Hepatocyte (in vitro differentiated cells): ENCODE data around the gene TRPV2. TPM values are rescaled to one million over a fixed set of nuclear protein-coding genes. Genes with fewer than 3 reads are reported as not detected.

ENCODE experiments used
- DNase-seq: peaks from one replicate; pipeline ENCODE4 v3.0.0-alpha.2; 2016; ENCODE audit warnings: low spot score
- H2AFZ ChIP-seq: fragments of 200-600 bp; sonication (generic); 2 replicates; pipeline ENCODE4 v1.6.0; 2016; ENCODE audit warnings: antibody characterized with exemption, mild to moderate bottlenecking
- H3K27ac ChIP-seq: fragments of 200-600 bp; sonication (generic); 2 replicates; pipeline ENCODE4 v1.5.1; 2016; ENCODE audit warnings: mild to moderate bottlenecking
- H3K27me3 ChIP-seq: fragments of 200-600 bp; sonication (generic); 2 replicates; pipeline ENCODE4 v1.6.1; 2016
- H3K36me3 ChIP-seq: fragments of 200-600 bp; sonication (generic); replicated peaks from 2 replicates; pipeline ENCODE4 v1.5.1; 2016; ENCODE audit warnings: low read depth; ENCODE audit not compliant: insufficient read depth
- H3K4me1 ChIP-seq: fragments of 200-600 bp; sonication (generic); 2 replicates; pipeline ENCODE4 v1.5.1; 2016; ENCODE audit warnings: mild to moderate bottlenecking, moderate library complexity; ENCODE audit not compliant: insufficient read depth
- H3K4me2 ChIP-seq: fragments of 200-600 bp; sonication (generic); 2 replicates; pipeline ENCODE4 v1.6.0; 2016
- H3K4me3 ChIP-seq: fragments of 200-600 bp; sonication (generic); 2 replicates; pipeline ENCODE4 v1.5.1; 2016; ENCODE audit warnings: mild to moderate bottlenecking
- H3K79me2 ChIP-seq: fragments of 200-600 bp; sonication (generic); 2 replicates; pipeline ENCODE4 v1.6.0; 2017; ENCODE audit warnings: mild to moderate bottlenecking
- H3K9me2 ChIP-seq: fragments of 200-600 bp; sonication (generic); replicated peaks from 2 replicates; pipeline ENCODE4 v1.6.0; 2017; ENCODE audit warnings: mild to moderate bottlenecking; ENCODE audit not compliant: insufficient read depth
- H3K9me3 ChIP-seq: fragments of 200-600 bp; sonication (generic); 2 replicates; pipeline ENCODE4 v1.5.1; 2016; ENCODE audit warnings: low read depth, mild to moderate bottlenecking
- H4K20me1 ChIP-seq: fragments of 200-600 bp; sonication (generic); 2 replicates; pipeline ENCODE4 v1.6.0; 2016; ENCODE audit warnings: mild to moderate bottlenecking; ENCODE audit not compliant: insufficient read depth, poor library complexity, severe bottlenecking
- EZH2 ChIP-seq: fragments of 200-600 bp; sonication (generic); IDR thresholded peaks from 2 replicates; pipeline ENCODE4 v1.6.1; 2016; ENCODE audit warnings: antibody characterized with exemption, mild to moderate bottlenecking, borderline replicate concordance
- EZH2phosphoT487 ChIP-seq: fragments of 200-600 bp; sonication (generic); IDR thresholded peaks from one replicate; pipeline ENCODE4 v1.6.1; 2018; ENCODE audit warnings: antibody characterized with exemption, mild to moderate bottlenecking, low read depth, moderate library complexity; ENCODE audit not compliant: unreplicated experiment, severe bottlenecking
- WGBS: methylation state at CpG from one replicate; pipeline ENCODE4 v1.1.6; 2016; ENCODE audit warnings: low lambda C conversion rate; ENCODE audit errors: missing lambda C conversion rate; 5-methylcytosine and 5-hydroxymethylcytosine counted together
- polyA plus RNA-seq: library from polyadenylated mRNA; unstranded; fragments of >200 nt; fragmentation: Nextera tagmentation; extraction: Ambion mirVana; gene quantifications from 2 replicates; pipeline ENCODE4 v1.2.1, GENCODE V29; 2016
- total RNA-seq: library from RNA; depleted of rRNA; stranded (reverse); fragments of >200 nt; gene quantifications from 2 replicates; pipeline ENCODE4 v1.2.3, GENCODE V29; 2014
- TF ChIP-seq, protein P1 (sequence below): fragments of 200-600 bp; sonication (generic); IDR thresholded peaks from 2 replicates; pipeline ENCODE4 v1.5.1; 2016; ENCODE audit warnings: antibody characterized with exemption, mild to moderate bottlenecking; ENCODE audit not compliant: poor library complexity

Gene TRPV2
- total and polyA plus RNA-seq, 2 experiments from 2014 or later, result 7.7 to 10.1 TPM

- H2AFZ ChIP-seq, result no peak overlapping the region
- H3K79me2 ChIP-seq, result peaks cover 7% of the 10 kb centered on the region
- H3K4me2 ChIP-seq, result no peak overlapping the region
- no peak overlapping the region for H3K27ac ChIP-seq
- H3K27me3 ChIP-seq, result no peaks in the 10 kb centered on the region
- H3K9me2 ChIP-seq, result no peaks in the 10 kb centered on the region
- H3K36me3 ChIP-seq, result no peaks in the 10 kb centered on the region
- TF ChIP-seq EZH2phosphoT487 (no peak), EZH2 (no peak)
- TF ChIP-seq, protein P1, sequence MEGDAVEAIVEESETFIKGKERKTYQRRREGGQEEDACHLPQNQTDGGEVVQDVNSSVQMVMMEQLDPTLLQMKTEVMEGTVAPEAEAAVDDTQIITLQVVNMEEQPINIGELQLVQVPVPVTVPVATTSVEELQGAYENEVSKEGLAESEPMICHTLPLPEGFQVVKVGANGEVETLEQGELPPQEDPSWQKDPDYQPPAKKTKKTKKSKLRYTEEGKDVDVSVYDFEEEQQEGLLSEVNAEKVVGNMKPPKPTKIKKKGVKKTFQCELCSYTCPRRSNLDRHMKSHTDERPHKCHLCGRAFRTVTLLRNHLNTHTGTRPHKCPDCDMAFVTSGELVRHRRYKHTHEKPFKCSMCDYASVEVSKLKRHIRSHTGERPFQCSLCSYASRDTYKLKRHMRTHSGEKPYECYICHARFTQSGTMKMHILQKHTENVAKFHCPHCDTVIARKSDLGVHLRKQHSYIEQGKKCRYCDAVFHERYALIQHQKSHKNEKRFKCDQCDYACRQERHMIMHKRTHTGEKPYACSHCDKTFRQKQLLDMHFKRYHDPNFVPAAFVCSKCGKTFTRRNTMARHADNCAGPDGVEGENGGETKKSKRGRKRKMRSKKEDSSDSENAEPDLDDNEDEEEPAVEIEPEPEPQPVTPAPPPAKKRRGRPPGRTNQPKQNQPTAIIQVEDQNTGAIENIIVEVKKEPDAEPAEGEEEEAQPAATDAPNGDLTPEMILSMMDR, result no peak
- H3K9me3 ChIP-seq, result no peaks in the 10 kb centered on the region
- 95% methylated on average over 17 of the region's 17 CpGs for WGBS
- H3K4me1 ChIP-seq, result peaks cover 32% of the 10 kb centered on the region
- no peak overlapping the region for H3K4me3 ChIP-seq
- H4K20me1 ChIP-seq, result no peaks in the 10 kb centered on the region
- no peak for DNase-seq
These were observed 45.6 kb downstream of the TRPV2 start for GRCh38 chr17:16460796-16461605.

GRCh38 chr17:16461606-16461866, 46.2 kb downstream of the TRPV2 start:
- WGBS, result 88% methylated on average over 3 of the region's 3 CpGs
- no peaks in the 10 kb centered on the region for H3K36me3 ChIP-seq

DNA sequence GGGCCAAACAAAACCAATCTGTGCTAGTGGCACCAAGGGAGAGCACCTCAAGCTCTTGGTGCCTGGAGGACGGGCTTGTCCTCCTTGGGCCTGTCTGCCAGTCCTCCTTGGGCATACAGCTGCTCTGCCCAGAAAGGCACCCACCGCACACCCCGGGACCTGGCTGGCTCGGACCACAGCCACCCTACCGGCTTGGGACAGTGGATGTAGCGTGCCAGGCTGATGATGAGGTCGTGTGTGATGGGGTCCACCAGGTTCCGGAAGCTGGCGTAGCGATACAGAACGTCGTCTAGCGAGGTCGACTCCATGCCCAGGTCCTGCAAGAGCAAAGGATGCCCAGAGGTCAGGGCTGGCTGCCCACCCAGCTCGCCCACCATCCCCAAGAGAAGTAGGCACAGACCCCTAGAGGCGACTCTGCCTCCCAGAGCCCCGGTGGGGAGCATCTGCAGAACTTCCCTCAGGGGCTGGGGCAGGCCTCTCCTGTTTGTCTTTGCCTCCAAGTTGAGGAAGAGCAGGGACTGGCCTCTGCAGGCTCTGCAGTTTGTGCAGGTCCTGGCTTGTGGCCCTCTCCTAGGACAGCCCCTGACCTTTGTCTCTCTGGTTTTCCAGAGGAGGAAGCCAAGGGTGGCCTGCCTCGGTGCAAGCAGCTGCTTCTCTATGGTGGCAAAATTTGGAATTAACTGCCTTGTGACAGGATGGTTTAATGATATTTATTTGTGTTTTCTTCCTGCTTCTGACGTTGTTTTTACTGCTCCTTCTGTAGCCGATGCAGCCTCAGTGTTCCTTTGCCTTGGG, 46.9 kb downstream of the TRPV2 start:
- Histone ChIP-seq H3K4me1 (peaks cover 45% of the 10 kb centered on the region), H3K4me2 (no peak overlapping the region), H3K36me3 (no peaks in the 10 kb centered on the region), H4K20me1 (no peaks in the 10 kb centered on the region), H2AFZ (no peak overlapping the region), H3K79me2 (peaks cover 14% of the 10 kb centered on the region), H3K4me3 (no peak overlapping the region), H3K27ac (peak overlapping the region; percentile 97), H3K9me2 (no peaks in the 10 kb centered on the region), H3K9me3 (no peaks in the 10 kb centered on the region), H3K27me3 (no peaks in the 10 kb centered on the region)
- no peak for TF ChIP-seq EZH2phosphoT487
- TF ChIP-seq EZH2, result no peak
- TF ChIP-seq, protein P1, result no peak
- no peak for DNase-seq
- 92% methylated on average over 20 of the region's 20 CpGs for WGBS

More at GRCh38 chr17:16461606-16461866, 46.2 kb downstream of the TRPV2 start:
- no peak overlapping the region for H3K4me3 ChIP-seq
- no peak overlapping the region for H2AFZ ChIP-seq
- H3K9me2 ChIP-seq, result no peaks in the 10 kb centered on the region
- no peaks in the 10 kb centered on the region for H3K9me3 ChIP-seq
- TF ChIP-seq, protein P1, result no peak
- no peak for TF ChIP-seq EZH2phosphoT487
- TF ChIP-seq EZH2, result no peak
- peaks cover 38% of the 10 kb centered on the region for H3K4me1 ChIP-seq
- H3K27ac ChIP-seq, result no peak overlapping the region
- peaks cover 7% of the 10 kb centered on the region for H3K79me2 ChIP-seq
- H4K20me1 ChIP-seq, result no peaks in the 10 kb centered on the region
- no peak overlapping the region for H3K4me2 ChIP-seq
- no peaks in the 10 kb centered on the region for H3K27me3 ChIP-seq
- DNase-seq, result no peak
